ENCODE measurements around the gene SLAMF9. TPM values are rescaled to one million over a fixed set of nuclear protein-coding genes. Genes with fewer than 3 reads are reported as not detected.
A peak's percentile ranks its signal among the peaks of the same experiment; 100 is the strongest.

SLAMF9 gene
- total RNA-seq, 1 donor from 2014 or later: not detected

DNA sequence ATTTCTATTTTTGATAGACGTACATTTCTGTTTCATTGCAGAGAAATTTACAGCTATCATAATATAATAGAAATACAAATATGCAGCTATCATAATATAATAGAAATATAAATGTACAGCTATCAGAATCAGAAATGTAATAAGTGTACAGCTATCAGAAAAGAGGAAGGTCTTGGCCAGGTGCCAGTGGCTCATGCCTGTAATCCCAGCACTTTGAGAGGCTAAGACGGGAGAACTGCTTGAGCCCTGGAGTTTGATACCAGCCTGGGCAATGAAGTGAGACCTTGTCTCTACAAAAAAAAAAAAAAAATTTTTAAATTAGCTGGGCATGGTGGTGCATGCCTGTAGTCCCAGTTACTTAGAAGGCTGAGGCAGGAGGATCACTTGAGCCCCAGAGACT is 39.9 kb upstream of the SLAMF9 start:
- Mint-ChIP-seq H3K36me3 (ENCODE audit: unreplicated experiment) (no peaks in the 10 kb centered on the region), H3K4me3 (ENCODE audit: unreplicated experiment) (no peak overlapping the region), H3K9me3 (ENCODE audit: unreplicated experiment) (no peaks in the 10 kb centered on the region), H3K4me1 (ENCODE audit: unreplicated experiment) (peaks cover 7% of the 10 kb centered on the region), H3K27me3 (ENCODE audit: unreplicated experiment) (peaks cover 28% of the 10 kb centered on the region), H3K27ac (ENCODE audit: unreplicated experiment) (no peak overlapping the region)
- DNase-seq (ENCODE audit: extremely low spot score, unreplicated experiment): no peak
- TF ChIP-seq CTCF (IDR thresholded peaks at IDR 0.05): no peak

GRCh38 chr1:159992161-159992560 is 38.1 kb upstream of the SLAMF9 start:
- peaks cover 7% of the 10 kb centered on the region for H3K4me1 Mint-ChIP-seq (ENCODE audit: unreplicated experiment)
- no peak for TF ChIP-seq CTCF (IDR thresholded peaks at IDR 0.05)
- H3K27me3 Mint-ChIP-seq (ENCODE audit: unreplicated experiment): peaks cover 38% of the 10 kb centered on the region
- no peak overlapping the region for H3K4me3 Mint-ChIP-seq (ENCODE audit: unreplicated experiment)
- H3K36me3 Mint-ChIP-seq (ENCODE audit: unreplicated experiment): no peaks in the 10 kb centered on the region
- DNase-seq (ENCODE audit: extremely low spot score, unreplicated experiment): peak; percentile 42
- no peaks in the 10 kb centered on the region for H3K9me3 Mint-ChIP-seq (ENCODE audit: unreplicated experiment)
- no peak overlapping the region for H3K27ac Mint-ChIP-seq (ENCODE audit: unreplicated experiment)

DNA sequence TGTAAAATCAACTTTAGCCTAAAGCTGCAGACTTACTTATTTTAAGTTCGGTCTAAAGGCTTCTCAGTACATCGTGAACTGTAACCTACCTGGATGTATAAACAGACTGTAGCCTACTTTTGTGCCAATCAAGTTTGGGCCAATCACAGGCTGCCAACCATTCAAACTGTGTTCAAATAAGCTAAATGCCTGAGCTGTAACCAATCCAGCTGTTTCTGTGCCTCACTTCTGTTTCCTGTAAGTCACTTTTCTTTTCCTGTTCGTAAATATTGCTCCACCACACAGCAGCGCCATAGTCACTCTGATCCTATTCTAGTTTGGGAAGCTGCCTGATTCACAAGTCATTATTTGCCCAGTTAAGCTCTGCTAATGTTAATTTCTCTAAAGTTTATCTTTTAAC is 37.5 kb upstream of the SLAMF9 start:
- Mint-ChIP-seq H3K4me1 (ENCODE audit: unreplicated experiment) (peaks cover 4% of the 10 kb centered on the region), H3K4me3 (ENCODE audit: unreplicated experiment) (no peak overlapping the region), H3K27me3 (ENCODE audit: unreplicated experiment) (peaks cover 42% of the 10 kb centered on the region), H3K9me3 (ENCODE audit: unreplicated experiment) (no peaks in the 10 kb centered on the region), H3K36me3 (ENCODE audit: unreplicated experiment) (no peaks in the 10 kb centered on the region), H3K27ac (ENCODE audit: unreplicated experiment) (no peak overlapping the region)
- no peak for TF ChIP-seq CTCF (IDR thresholded peaks at IDR 0.05)
- DNase-seq (ENCODE audit: extremely low spot score, unreplicated experiment): peak; percentile 15

GRCh38 chr1:159990005-159990404 is 36.0 kb upstream of the SLAMF9 start:
- TF ChIP-seq CTCF (IDR thresholded peaks at IDR 0.05): no peak
- H3K36me3 Mint-ChIP-seq (ENCODE audit: unreplicated experiment): no peaks in the 10 kb centered on the region
- DNase-seq (ENCODE audit: extremely low spot score, unreplicated experiment): peak; percentile 25
- no peaks in the 10 kb centered on the region for H3K9me3 Mint-ChIP-seq (ENCODE audit: unreplicated experiment)
- no peak overlapping the region for H3K27ac Mint-ChIP-seq (ENCODE audit: unreplicated experiment)
- H3K4me1 Mint-ChIP-seq (ENCODE audit: unreplicated experiment): no peaks in the 10 kb centered on the region
- H3K27me3 Mint-ChIP-seq (ENCODE audit: unreplicated experiment): peaks cover 54% of the 10 kb centered on the region
- no peak overlapping the region for H3K4me3 Mint-ChIP-seq (ENCODE audit: unreplicated experiment)

- Mint-ChIP-seq H3K4me3 (ENCODE audit: unreplicated experiment) (no peak overlapping the region), H3K36me3 (ENCODE audit: unreplicated experiment) (no peaks in the 10 kb centered on the region)
These were observed 35.5 kb upstream of the SLAMF9 start for GRCh38 chr1:159989581-159989980.

More at GRCh38 chr1:159989581-159989980, 35.5 kb upstream of the SLAMF9 start:
- Mint-ChIP-seq H3K9me3 (ENCODE audit: unreplicated experiment) (no peaks in the 10 kb centered on the region), H3K27ac (ENCODE audit: unreplicated experiment) (no peak overlapping the region), H3K27me3 (ENCODE audit: unreplicated experiment) (peaks cover 58% of the 10 kb centered on the region), H3K4me1 (ENCODE audit: unreplicated experiment) (no peaks in the 10 kb centered on the region)
- no peak for TF ChIP-seq CTCF (IDR thresholded peaks at IDR 0.05)
- peak; percentile 23 for DNase-seq (ENCODE audit: extremely low spot score, unreplicated experiment)
